Activated CD4-positive, alpha-beta memory T cell treated with anti-CD3 and anti-CD28 coated beads for 36 hours (primary cell): ENCODE measurements around the gene SLC38A6. TPM values are rescaled to one million over a fixed set of nuclear protein-coding genes. Genes with fewer than 3 reads are reported as not detected.
"Not testable (repeated sequence)": the region's sequence is repeated elsewhere in the genome, so short reads cannot be mapped to it uniquely, and the experiment has no call there.

Source experiments
- CTCF ChIA-PET: fragments of 350-600 bp; sonication (Branson Sonifier 250); formaldehyde crosslinking; loops from one replicate; lab custom pipeline; 2021; ENCODE audit warnings: antibody characterized with exemption, inconsistent platforms; lab: Charles Lee
- POLR2A ChIA-PET: fragments of 350-600 bp; sonication (Branson Sonifier 250); formaldehyde crosslinking; loops from one replicate; lab custom pipeline; 2021; ENCODE audit warnings: antibody characterized with exemption; lab: Charles Lee
- DNase-seq: peaks from one replicate; pipeline ENCODE4 v3.0.0-alpha.2; 2020
- H3K27ac Mint-ChIP-seq: one replicate; pipeline ENCODE4 v1.8.0; 2021; ENCODE audit warnings: mixed read lengths
- H3K27me3 Mint-ChIP-seq: one replicate; pipeline ENCODE4 v1.8.0; 2021; ENCODE audit warnings: mixed read lengths
- H3K36me3 Mint-ChIP-seq: one replicate; pipeline ENCODE4 v1.8.0; 2021; ENCODE audit warnings: mixed read lengths
- H3K4me1 Mint-ChIP-seq: one replicate; pipeline ENCODE4 v1.8.0; 2021; ENCODE audit warnings: low read depth, mixed read lengths
- H3K4me3 Mint-ChIP-seq: one replicate; pipeline ENCODE4 v1.8.0; 2021; ENCODE audit warnings: mild to moderate bottlenecking, mixed read lengths
- H3K9me3 Mint-ChIP-seq: one replicate; pipeline ENCODE4 v1.8.0; 2021; ENCODE audit warnings: mixed read lengths
- intact Hi-C: fragments of 100-400 bp; cut with micrococcal nuclease; formaldehyde crosslinking; loops from one replicate; pipeline ENCODE4 v1.15.1; 2023
- total RNA-seq, 2 experiments: library from RNA; stranded (reverse); gene quantifications; one replicate each; pipeline ENCODE4 v1.2.3, GENCODE V29; 2021

SLC38A6 gene
- total RNA-seq, 2 experiments from 2014 or later, result 5.4 to 5.6 TPM

GRCh38 chr14:61064210-61064609 is 83.2 kb downstream of the SLC38A6 start:
- DNase-seq, result no peak
- POLR2A ChIA-PET, result no interaction called here

GRCh38 chr14:61064856-61065255 is 83.8 kb downstream of the SLC38A6 start:
- Mint-ChIP-seq H3K4me1 (no peaks in the 10 kb centered on the region), H3K27ac (no peak overlapping the region), H3K27me3 (no peaks in the 10 kb centered on the region), H3K4me3 (no peak overlapping the region), H3K9me3 (peaks cover 2% of the 10 kb centered on the region), H3K36me3 (peaks cover 8% of the 10 kb centered on the region)
- ChIA-PET POLR2A (no interaction called here), CTCF (no interaction called here)
- intact Hi-C loops, result no loop called here
- no peak for DNase-seq

More at GRCh38 chr14:61064210-61064609, 83.2 kb downstream of the SLC38A6 start:
- Mint-ChIP-seq H3K27me3 (no peaks in the 10 kb centered on the region), H3K9me3 (peaks cover 2% of the 10 kb centered on the region), H3K4me3 (no peak overlapping the region), H3K36me3 (peaks cover 7% of the 10 kb centered on the region), H3K4me1 (no peaks in the 10 kb centered on the region), H3K27ac (no peak overlapping the region)
- intact Hi-C loops, result no loop called here
- CTCF ChIA-PET, result no interaction called here

- POLR2A ChIA-PET, result no interaction called here
Observed at GRCh38 chr14:61065656-61066055, 84.6 kb downstream of the SLC38A6 start.

GRCh38 chr14:61072442-61072841 is 91.4 kb downstream of the SLC38A6 start:
- intact Hi-C loops, H3K4me3 Mint-ChIP-seq, H3K27me3 Mint-ChIP-seq, CTCF ChIA-PET, H3K36me3 Mint-ChIP-seq, H3K27ac Mint-ChIP-seq, H3K9me3 Mint-ChIP-seq, H3K4me1 Mint-ChIP-seq, POLR2A ChIA-PET, DNase-seq: not testable (repeated sequence)

More at GRCh38 chr14:61065656-61066055, 84.6 kb downstream of the SLC38A6 start:
- intact Hi-C loops, result no loop called here
- DNase-seq, result no peak
- no peaks in the 10 kb centered on the region for H3K4me1 Mint-ChIP-seq
- H3K36me3 Mint-ChIP-seq, result peaks cover 9% of the 10 kb centered on the region
- H3K27ac Mint-ChIP-seq, result no peak overlapping the region
- no peak overlapping the region for H3K4me3 Mint-ChIP-seq
- H3K27me3 Mint-ChIP-seq, result no peaks in the 10 kb centered on the region
- H3K9me3 Mint-ChIP-seq, result peaks cover 2% of the 10 kb centered on the region
- CTCF ChIA-PET, result no interaction called here

- no peak for DNase-seq
- intact Hi-C loops, result no loop called here
- H3K9me3 Mint-ChIP-seq, result no peaks in the 10 kb centered on the region
- H3K4me3 Mint-ChIP-seq, result no peak overlapping the region
- ChIA-PET POLR2A (interaction anchor here (0.6 kb wide), 1 partner anchor 1217 kb away, joined by 5 read pairs; no protein-coding TSS in a partner anchor), CTCF (no interaction called here)
- peaks cover 3% of the 10 kb centered on the region for H3K36me3 Mint-ChIP-seq
- H3K27me3 Mint-ChIP-seq, result no peaks in the 10 kb centered on the region
- H3K4me1 Mint-ChIP-seq, result no peaks in the 10 kb centered on the region
- H3K27ac Mint-ChIP-seq, result no peak overlapping the region
Observed at GRCh38 chr14:61074852-61075251, 93.8 kb downstream of the SLC38A6 start.

- no peak for DNase-seq
- no peak overlapping the region for H3K4me3 Mint-ChIP-seq
- H3K27ac Mint-ChIP-seq, result no peak overlapping the region
- ChIA-PET POLR2A (no interaction called here), CTCF (no interaction called here)
- no peaks in the 10 kb centered on the region for H3K27me3 Mint-ChIP-seq
- no peaks in the 10 kb centered on the region for H3K9me3 Mint-ChIP-seq
- intact Hi-C loops, result no loop called here
- peaks cover 2% of the 10 kb centered on the region for H3K36me3 Mint-ChIP-seq
- H3K4me1 Mint-ChIP-seq, result no peaks in the 10 kb centered on the region
Observed at GRCh38 chr14:61076556-61076955, 95.5 kb downstream of the SLC38A6 start.

- no peaks in the 10 kb centered on the region for H3K4me1 Mint-ChIP-seq
- no peak for DNase-seq
- H3K4me3 Mint-ChIP-seq, result no peak overlapping the region
- CTCF ChIA-PET, result no interaction called here
- no peak overlapping the region for H3K27ac Mint-ChIP-seq
- peaks cover 2% of the 10 kb centered on the region for H3K36me3 Mint-ChIP-seq
- H3K27me3 Mint-ChIP-seq, result no peaks in the 10 kb centered on the region
- no peaks in the 10 kb centered on the region for H3K9me3 Mint-ChIP-seq
- intact Hi-C loops, result no loop called here
- POLR2A ChIA-PET, result no interaction called here
Observed at GRCh38 chr14:61077437-61077836, 96.4 kb downstream of the SLC38A6 start.

- intact Hi-C loops, result no loop called here
- Mint-ChIP-seq H3K9me3 (no peaks in the 10 kb centered on the region), H3K27me3 (no peaks in the 10 kb centered on the region), H3K4me3 (no peak overlapping the region), H3K27ac (no peak overlapping the region), H3K4me1 (no peaks in the 10 kb centered on the region), H3K36me3 (peaks cover 2% of the 10 kb centered on the region)
- DNase-seq, result no peak
- ChIA-PET CTCF (no interaction called here), POLR2A (no interaction called here)
Observed at GRCh38 chr14:61077951-61078720, 97.1 kb downstream of the SLC38A6 start.

- H3K27me3 Mint-ChIP-seq, result no peaks in the 10 kb centered on the region
- POLR2A ChIA-PET, result no interaction called here
- peaks cover 11% of the 10 kb centered on the region for H3K36me3 Mint-ChIP-seq
- intact Hi-C loops, result no loop called here
- no peak overlapping the region for H3K4me3 Mint-ChIP-seq
- DNase-seq, result no peak
- no peak overlapping the region for H3K27ac Mint-ChIP-seq
- peaks cover 2% of the 10 kb centered on the region for H3K9me3 Mint-ChIP-seq
- CTCF ChIA-PET, result no interaction called here
- H3K4me1 Mint-ChIP-seq, result no peaks in the 10 kb centered on the region
Observed at GRCh38 chr14:61080591-61081010, 99.6 kb downstream of the SLC38A6 start.

GRCh38 chr14:61088081-61088480 is 107.0 kb downstream of the SLC38A6 start:
- Mint-ChIP-seq H3K27ac (no peak overlapping the region), H3K36me3 (peaks cover 10% of the 10 kb centered on the region), H3K27me3 (no peaks in the 10 kb centered on the region), H3K4me1 (peaks cover 10% of the 10 kb centered on the region), H3K9me3 (peaks cover 7% of the 10 kb centered on the region), H3K4me3 (no peak overlapping the region)
- intact Hi-C loops, result no loop called here
- CTCF ChIA-PET, result no interaction called here
- no peak for DNase-seq
- POLR2A ChIA-PET, result no interaction called here

GRCh38 chr14:61089126-61089750 is 108.2 kb downstream of the SLC38A6 start:
- no peak for DNase-seq
- peaks cover 7% of the 10 kb centered on the region for H3K9me3 Mint-ChIP-seq
- H3K27me3 Mint-ChIP-seq, result no peaks in the 10 kb centered on the region
- no peak overlapping the region for H3K4me3 Mint-ChIP-seq
- ChIA-PET CTCF (no interaction called here), POLR2A (no interaction called here)
- H3K36me3 Mint-ChIP-seq, result peaks cover 4% of the 10 kb centered on the region
- intact Hi-C loops, result no loop called here
- peaks cover 10% of the 10 kb centered on the region for H3K4me1 Mint-ChIP-seq
- H3K27ac Mint-ChIP-seq, result no peak overlapping the region

GRCh38 chr14:61090432-61091216 is 109.6 kb downstream of the SLC38A6 start:
- POLR2A ChIA-PET, result no interaction called here
- H3K4me3 Mint-ChIP-seq, result no peak overlapping the region
- no peaks in the 10 kb centered on the region for H3K36me3 Mint-ChIP-seq
- H3K27ac Mint-ChIP-seq, result peak overlapping the region; percentile 8
- H3K4me1 Mint-ChIP-seq, result peaks cover 10% of the 10 kb centered on the region
- no peaks in the 10 kb centered on the region for H3K27me3 Mint-ChIP-seq
- intact Hi-C loops, result loop anchor here (1.0 kb wide), 1 partner anchor 12 kb away; no protein-coding TSS in a partner anchor
- CTCF ChIA-PET, result no interaction called here
- H3K9me3 Mint-ChIP-seq, result peaks cover 4% of the 10 kb centered on the region
- peak; percentile 59 for DNase-seq
